ENCODE data around the gene PHTF2.

Gene PHTF2

GRCh38 chr7:77907281-77907680 lies 108.7 kb downstream of the PHTF2 start:
- no peak overlapping the region for H3K4me3 ChIP-seq (ENCODE audit: low read length)
- DNase-seq (ENCODE audit: low read depth, low spot score) = no peak

- DNase-seq (ENCODE audit: low read depth, low spot score) = no peak
- H3K4me3 ChIP-seq (ENCODE audit: low read length) = no peak overlapping the region
These were observed 110.1 kb downstream of the PHTF2 start for GRCh38 chr7:77908664-77909063.

GRCh38 chr7:77910124-77910523 lies 111.6 kb downstream of the PHTF2 start:
- H3K4me3 ChIP-seq (ENCODE audit: low read length) = no peak overlapping the region
- no peak for DNase-seq (ENCODE audit: low read depth, low spot score)

GRCh38 chr7:77912293-77912692 lies 113.7 kb downstream of the PHTF2 start:
- DNase-seq (ENCODE audit: low read depth, low spot score) = no peak
- H3K4me3 ChIP-seq (ENCODE audit: low read length) = no peak overlapping the region

- H3K4me3 ChIP-seq (ENCODE audit: low read length) = no peak overlapping the region
- no peak for DNase-seq (ENCODE audit: low read depth, low spot score)
These were observed 115.5 kb downstream of the PHTF2 start for GRCh38 chr7:77913977-77914607.

GRCh38 chr7:77917500-77918262 lies 119.1 kb downstream of the PHTF2 start:
- no peak for DNase-seq (ENCODE audit: low read depth, low spot score)
- no peak overlapping the region for H3K4me3 ChIP-seq (ENCODE audit: low read length)

- DNase-seq (ENCODE audit: low read depth, low spot score) = no peak
- H3K4me3 ChIP-seq (ENCODE audit: low read length) = no peak overlapping the region
These were observed 120.1 kb downstream of the PHTF2 start for GRCh38 chr7:77918676-77919075.

- peak; percentile 50 for DNase-seq (ENCODE audit: low read depth, low spot score)
- no peak overlapping the region for H3K4me3 ChIP-seq (ENCODE audit: low read length)
These were observed 124.8 kb downstream of the PHTF2 start for GRCh38 chr7:77923419-77923818.

GRCh38 chr7:77930496-77930895 lies 131.9 kb downstream of the PHTF2 start:
- no peak for DNase-seq (ENCODE audit: low read depth, low spot score)
- H3K4me3 ChIP-seq (ENCODE audit: low read length) = no peak overlapping the region

- H3K4me3 ChIP-seq (ENCODE audit: low read length) = no peak overlapping the region
These were observed 133.3 kb downstream of the PHTF2 start for GRCh38 chr7:77931841-77932240.

GRCh38 chr7:77933394-77933793 lies 134.8 kb downstream of the PHTF2 start:
- no peak overlapping the region for H3K4me3 ChIP-seq (ENCODE audit: low read length)
- DNase-seq (ENCODE audit: low read depth, low spot score) = no peak

More at GRCh38 chr7:77931841-77932240, 133.3 kb downstream of the PHTF2 start:
- no peak for DNase-seq (ENCODE audit: low read depth, low spot score)

GRCh38 chr7:77935652-77936348 lies 137.2 kb downstream of the PHTF2 start:
- no peak for DNase-seq (ENCODE audit: low read depth, low spot score)
- H3K4me3 ChIP-seq (ENCODE audit: low read length) = no peak overlapping the region

- peak; percentile 25 for DNase-seq (ENCODE audit: low read depth, low spot score)
- no peak overlapping the region for H3K4me3 ChIP-seq (ENCODE audit: low read length)
These were observed 142.1 kb downstream of the PHTF2 start for GRCh38 chr7:77940647-77941046.

- no peak for DNase-seq (ENCODE audit: low read depth, low spot score)
- H3K4me3 ChIP-seq (ENCODE audit: low read length) = no peak overlapping the region
These were observed 143.9 kb downstream of the PHTF2 start for GRCh38 chr7:77942431-77942830.

- peak; percentile 55 for DNase-seq (ENCODE audit: low read depth, low spot score)
These were observed 145.9 kb downstream of the PHTF2 start for GRCh38 chr7:77944183-77945182.

GRCh38 chr7:77950548-77950947 lies 152.0 kb downstream of the PHTF2 start:
- no peak overlapping the region for H3K4me3 ChIP-seq (ENCODE audit: low read length)
- no peak for DNase-seq (ENCODE audit: low read depth, low spot score)

More at GRCh38 chr7:77944183-77945182, 145.9 kb downstream of the PHTF2 start:
- no peak overlapping the region for H3K4me3 ChIP-seq (ENCODE audit: low read length)

- no peak for DNase-seq (ENCODE audit: low read depth, low spot score)
These were observed 156.4 kb downstream of the PHTF2 start for GRCh38 chr7:77954773-77955555.

GRCh38 chr7:77958436-77958835 lies 159.9 kb downstream of the PHTF2 start:
- H3K4me3 ChIP-seq (ENCODE audit: low read length) = no peak overlapping the region
- DNase-seq (ENCODE audit: low read depth, low spot score) = no peak

More at GRCh38 chr7:77954773-77955555, 156.4 kb downstream of the PHTF2 start:
- no peak overlapping the region for H3K4me3 ChIP-seq (ENCODE audit: low read length)

Measured in Jurkat, Clone E6-1 (cell line).